Measurements from ENCODE around the gene OR4E1. TPM values are rescaled to one million over a fixed set of nuclear protein-coding genes. Genes with fewer than 3 reads are reported as not detected.

Gene OR4E1
- total RNA-seq, 2 donors from 2014 or later = not detected

DNA sequence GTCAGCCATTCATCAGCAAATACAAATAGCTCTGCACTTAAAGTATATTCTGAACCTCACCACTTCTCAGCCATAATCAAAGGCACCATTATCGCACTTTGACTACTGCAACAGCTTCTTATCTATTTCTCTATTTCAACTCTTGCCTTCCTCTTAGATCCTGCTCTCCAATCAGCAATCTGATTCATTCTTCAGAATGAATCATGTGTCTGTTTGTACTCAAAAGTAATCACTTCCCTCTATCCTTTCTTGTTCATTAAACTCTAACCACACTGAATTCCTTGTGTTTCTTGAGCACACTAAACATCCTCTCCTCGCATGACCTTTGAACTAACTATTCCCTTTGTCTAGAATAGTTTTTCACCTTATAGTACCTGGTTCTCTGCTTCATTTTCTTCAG, 12.8 kb upstream of the OR4E1 start:
- ATAC-seq (replicated peaks in 1 of 2) (no peak), DNase-seq (no peak)
- no peaks in the 10 kb centered on the region for H3K4me1 Mint-ChIP-seq (ENCODE audit: low read depth)
- no peak overlapping the region for H3K4me3 Mint-ChIP-seq
- H3K27ac Mint-ChIP-seq = no peak overlapping the region
- peaks cover 41% of the 10 kb centered on the region for H3K27me3 Mint-ChIP-seq (ENCODE audit: low read depth)
- no peaks in the 10 kb centered on the region for H3K9me3 Mint-ChIP-seq
- H3K36me3 Mint-ChIP-seq (ENCODE audit: insufficient read depth in 2 of 2) = peaks cover 0 to 2% of the 10 kb centered on the region in 2 donors

DNA sequence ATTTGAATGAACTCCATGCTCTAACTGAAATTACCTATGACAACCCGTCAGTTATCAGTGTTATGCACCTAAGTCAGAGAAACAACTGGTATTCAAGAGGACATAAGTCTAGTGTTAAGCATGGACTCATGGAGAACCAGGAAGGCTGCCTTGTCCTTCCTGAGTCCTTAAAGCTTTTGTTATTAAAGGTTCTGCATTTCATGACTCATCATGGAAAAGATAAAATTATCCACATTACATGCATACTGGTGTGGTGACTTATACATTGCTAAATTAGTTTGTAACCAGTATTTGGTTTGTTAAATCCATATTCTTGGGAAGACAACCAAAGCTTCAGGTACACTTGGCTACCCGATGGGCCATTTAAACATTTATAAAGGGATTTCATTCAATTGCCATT, 6.5 kb upstream of the OR4E1 start:
- ATAC-seq (replicated peaks in 1 of 2) (no peak), DNase-seq (no peak)
- Mint-ChIP-seq H3K36me3 (ENCODE audit: insufficient read depth in 2 of 2) (peaks cover 1 to 3% of the 10 kb centered on the region in 2 donors), H3K9me3 (peaks cover 0 to 1% of the 10 kb centered on the region in 2 donors), H3K27ac (no peak overlapping the region), H3K4me3 (no peak overlapping the region), H3K27me3 (ENCODE audit: low read depth) (peaks cover 30% of the 10 kb centered on the region), H3K4me1 (ENCODE audit: low read depth) (no peaks in the 10 kb centered on the region)

DNA sequence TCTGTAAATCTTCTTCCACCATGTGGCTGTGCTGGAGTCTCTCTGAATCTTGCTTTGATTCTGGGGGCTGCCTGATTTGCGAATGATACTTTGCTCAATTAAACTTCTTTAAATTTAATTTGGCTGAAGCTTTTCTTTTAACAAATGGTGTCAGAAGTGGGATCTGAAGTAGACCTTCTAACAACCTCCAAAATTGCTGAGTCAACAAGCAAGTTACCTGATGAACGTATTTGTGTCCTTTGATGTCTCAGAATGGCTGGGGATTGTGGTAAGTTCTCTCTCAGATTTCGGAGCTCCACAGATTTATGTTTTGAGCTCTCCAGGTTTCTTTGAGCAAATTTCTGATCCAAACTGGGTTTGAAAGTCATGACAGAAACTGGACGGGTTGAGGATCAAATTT, 1.9 kb upstream of the OR4E1 start:
- DNase-seq (no peak), ATAC-seq (replicated peaks in 1 of 2) (no peak)
- no peak overlapping the region for H3K4me3 Mint-ChIP-seq
- peaks cover 1 to 3% of the 10 kb centered on the region in 2 donors for H3K36me3 Mint-ChIP-seq (ENCODE audit: insufficient read depth in 2 of 2)
- H3K27me3 Mint-ChIP-seq (ENCODE audit: low read depth) = peaks cover 28% of the 10 kb centered on the region
- H3K27ac Mint-ChIP-seq = no peak overlapping the region
- H3K9me3 Mint-ChIP-seq = peaks cover 0 to 3% of the 10 kb centered on the region in 2 donors
- H3K4me1 Mint-ChIP-seq (ENCODE audit: low read depth) = no peaks in the 10 kb centered on the region

DNA sequence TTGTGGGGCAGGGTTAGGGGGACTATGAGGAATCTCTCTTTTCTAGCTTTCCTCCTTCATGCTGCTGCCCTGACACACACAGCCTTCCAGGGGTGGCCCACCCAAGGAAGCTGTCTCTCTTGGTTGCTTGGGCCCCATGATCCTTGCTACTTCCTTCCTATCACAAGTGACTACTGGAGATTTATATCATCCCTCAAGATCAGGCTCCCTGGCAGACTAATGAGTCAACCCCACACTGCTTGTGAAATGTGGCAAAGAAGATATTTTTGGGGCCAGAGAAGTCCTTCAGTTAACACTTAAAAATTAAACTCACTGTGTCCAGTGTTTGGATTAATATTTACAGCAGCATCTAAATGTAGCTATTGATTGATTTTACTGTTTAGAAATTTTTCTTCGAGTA, 1.5 kb downstream of the OR4E1 start:
- H3K27me3 Mint-ChIP-seq (ENCODE audit: low read depth) = peaks cover 34% of the 10 kb centered on the region
- no peak for DNase-seq
- H3K4me1 Mint-ChIP-seq (ENCODE audit: low read depth) = no peaks in the 10 kb centered on the region
- H3K36me3 Mint-ChIP-seq (ENCODE audit: insufficient read depth in 2 of 2) = peaks cover 0 to 3% of the 10 kb centered on the region in 2 donors
- no peak for ATAC-seq (replicated peaks in 1 of 2)
- H3K4me3 Mint-ChIP-seq = no peak overlapping the region
- no peak overlapping the region for H3K27ac Mint-ChIP-seq
- H3K9me3 Mint-ChIP-seq = peaks cover 0 to 3% of the 10 kb centered on the region in 2 donors

DNA sequence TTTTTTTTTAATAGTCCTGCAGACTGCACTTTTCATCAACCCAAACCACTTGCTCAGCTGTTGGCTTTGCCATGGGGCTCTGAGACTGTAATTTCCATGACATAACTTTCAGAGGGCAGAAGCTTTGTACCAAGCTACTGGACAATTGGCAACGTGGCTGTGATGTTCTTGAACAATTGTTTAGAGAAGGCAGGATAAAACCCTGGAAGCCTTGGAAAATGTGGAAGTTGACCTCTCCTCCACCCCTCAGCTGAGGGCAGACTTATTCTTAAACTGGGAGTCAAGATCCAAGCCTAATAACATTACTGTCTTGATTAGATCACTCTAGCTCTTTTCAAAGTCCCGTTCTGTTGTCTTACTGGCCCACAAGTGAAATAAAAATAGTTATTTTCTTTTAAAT, 2.2 kb downstream of the OR4E1 start:
- H3K36me3 Mint-ChIP-seq (ENCODE audit: insufficient read depth in 2 of 2) = peaks cover 0 to 3% of the 10 kb centered on the region in 2 donors
- peaks cover 34% of the 10 kb centered on the region for H3K27me3 Mint-ChIP-seq (ENCODE audit: low read depth)
- ATAC-seq (replicated peaks in 1 of 2) (no peak), DNase-seq (no peak)
- peaks cover 0 to 3% of the 10 kb centered on the region in 2 donors for H3K9me3 Mint-ChIP-seq
- no peaks in the 10 kb centered on the region for H3K4me1 Mint-ChIP-seq (ENCODE audit: low read depth)
- H3K27ac Mint-ChIP-seq = no peak overlapping the region
- H3K4me3 Mint-ChIP-seq = no peak overlapping the region

DNA sequence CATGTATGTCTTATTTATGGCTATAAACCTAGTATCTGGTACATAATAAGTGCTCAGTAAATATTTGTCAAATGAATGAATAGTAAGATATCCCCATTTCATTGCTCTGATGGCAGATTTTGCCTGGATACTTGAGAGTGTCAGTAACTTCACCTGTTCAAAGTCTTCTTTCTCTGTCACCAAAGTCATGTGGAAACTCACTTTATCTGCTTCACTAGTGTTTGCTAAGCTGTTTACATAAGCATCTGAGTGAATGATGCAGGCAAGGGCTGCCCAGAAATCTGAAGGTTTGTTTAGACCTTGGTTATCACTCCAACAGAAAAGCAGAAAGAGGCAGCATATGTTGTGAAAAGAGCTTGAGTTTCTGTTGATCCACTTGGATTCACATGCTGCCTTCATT, 4.3 kb downstream of the OR4E1 start:
- ATAC-seq (replicated peaks in 1 of 2) (no peak), DNase-seq (no peak)
- Mint-ChIP-seq H3K27ac (no peak overlapping the region), H3K27me3 (ENCODE audit: low read depth) (peaks cover 37% of the 10 kb centered on the region), H3K4me3 (no peak overlapping the region), H3K9me3 (peaks cover 0 to 1% of the 10 kb centered on the region in 2 donors), H3K4me1 (ENCODE audit: low read depth) (no peaks in the 10 kb centered on the region), H3K36me3 (ENCODE audit: insufficient read depth in 2 of 2) (no peaks in the 10 kb centered on the region)

DNA sequence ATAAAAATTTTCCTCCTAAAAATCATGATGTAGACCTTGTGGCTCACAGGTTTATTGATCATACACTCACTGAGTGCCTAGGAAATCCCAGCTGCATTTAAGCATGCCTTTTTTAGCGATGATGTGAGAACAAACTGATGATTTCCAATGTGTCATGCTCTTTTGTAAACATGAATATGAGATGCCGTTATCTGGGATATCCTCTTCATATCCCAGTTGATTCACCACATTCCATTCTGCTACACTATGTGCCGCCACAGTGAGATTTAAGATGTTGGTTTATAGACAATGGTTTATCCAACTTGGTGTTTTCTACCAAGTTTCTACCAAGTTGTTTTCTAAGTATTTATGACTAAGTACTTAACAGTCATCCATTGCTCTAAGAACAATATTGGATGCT, 5.2 kb downstream of the OR4E1 start:
- H3K27ac Mint-ChIP-seq = no peak overlapping the region
- H3K9me3 Mint-ChIP-seq = peaks cover 0 to 3% of the 10 kb centered on the region in 2 donors
- H3K4me3 Mint-ChIP-seq = no peak overlapping the region
- H3K27me3 Mint-ChIP-seq (ENCODE audit: low read depth) = peaks cover 41% of the 10 kb centered on the region
- DNase-seq (no peak), ATAC-seq (replicated peaks in 1 of 2) (no peak)
- no peaks in the 10 kb centered on the region for H3K36me3 Mint-ChIP-seq (ENCODE audit: insufficient read depth in 2 of 2)
- no peaks in the 10 kb centered on the region for H3K4me1 Mint-ChIP-seq (ENCODE audit: low read depth)

DNA sequence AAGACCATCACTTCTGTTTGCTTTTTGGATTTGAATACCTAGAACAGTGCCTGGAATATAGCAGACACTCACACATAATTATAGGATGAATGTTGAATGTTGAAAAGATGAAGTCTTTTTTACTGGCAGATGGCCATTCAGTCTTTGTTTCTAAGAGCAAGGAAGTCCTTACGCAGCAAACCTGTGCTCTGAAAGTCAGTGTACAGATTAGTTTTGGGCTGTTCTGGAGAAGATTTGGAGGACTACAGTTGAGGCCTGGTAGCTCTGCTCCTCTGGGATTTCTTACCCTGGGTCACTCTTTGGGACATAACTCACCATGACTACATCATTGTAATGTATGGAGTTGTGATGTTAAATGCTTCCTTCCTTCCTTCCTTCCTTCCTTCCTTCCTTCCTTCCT, 16.6 kb downstream of the OR4E1 start:
- peaks cover 22% of the 10 kb centered on the region for H3K27me3 Mint-ChIP-seq (ENCODE audit: low read depth)
- H3K4me1 Mint-ChIP-seq (ENCODE audit: low read depth) = no peaks in the 10 kb centered on the region
- no peaks in the 10 kb centered on the region for H3K36me3 Mint-ChIP-seq (ENCODE audit: insufficient read depth in 2 of 2)
- H3K27ac Mint-ChIP-seq = no peak overlapping the region
- H3K4me3 Mint-ChIP-seq = no peak overlapping the region
- DNase-seq (no peak), ATAC-seq (replicated peaks in 1 of 2) (no peak)
- H3K9me3 Mint-ChIP-seq = no peaks in the 10 kb centered on the region

DNA sequence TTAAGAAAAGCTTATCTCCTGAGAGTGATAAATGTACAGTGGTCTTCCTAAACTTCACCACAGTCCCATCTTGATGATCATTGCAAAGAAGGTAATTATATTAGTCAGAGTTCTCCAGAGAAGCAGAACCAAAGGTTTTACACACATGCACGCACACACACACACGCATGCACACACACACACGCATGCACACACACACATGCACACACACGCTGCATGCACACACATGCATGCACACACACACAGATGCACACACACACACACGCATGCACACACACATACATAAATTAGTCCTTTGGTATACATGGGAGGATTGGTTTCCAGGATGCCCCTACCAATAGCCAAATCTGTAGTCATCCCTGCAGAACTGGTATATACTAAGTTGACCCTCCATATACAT, 19.4 kb downstream of the OR4E1 start:
- Mint-ChIP-seq H3K4me3 (no peak overlapping the region), H3K27me3 (ENCODE audit: low read depth) (peaks cover 43% of the 10 kb centered on the region), H3K36me3 (ENCODE audit: insufficient read depth in 2 of 2) (no peaks in the 10 kb centered on the region), H3K27ac (no peak overlapping the region), H3K9me3 (no peaks in the 10 kb centered on the region), H3K4me1 (ENCODE audit: low read depth) (no peaks in the 10 kb centered on the region)
- ATAC-seq (replicated peaks in 1 of 2) = no peak
- DNase-seq = no peak

DNA sequence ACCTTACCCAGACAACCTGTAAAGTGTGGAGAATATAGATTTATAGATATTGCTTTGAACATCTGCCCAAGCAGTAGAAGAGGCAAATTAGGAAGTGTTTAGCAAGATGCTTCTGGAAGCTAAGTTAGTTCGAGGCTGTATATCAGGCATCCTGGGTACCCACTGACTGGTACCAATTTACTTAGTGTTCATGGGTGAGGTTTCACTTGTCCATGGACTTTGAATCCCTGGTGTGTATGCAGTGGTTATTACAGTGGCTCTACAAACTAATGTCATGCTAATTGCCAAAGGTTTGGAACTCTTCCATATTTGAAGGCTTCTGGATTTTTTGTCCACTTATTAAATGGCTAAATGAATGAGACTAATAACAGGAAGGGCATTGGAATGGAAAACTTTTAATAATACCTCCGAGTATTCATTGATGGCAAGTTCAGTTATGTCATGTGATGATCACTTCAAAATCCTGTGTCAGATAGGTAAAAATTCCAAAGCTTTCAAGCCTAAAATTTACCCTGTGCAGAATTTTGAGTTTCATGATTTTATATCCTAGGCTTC, 20.2 kb downstream of the OR4E1 start, which contains the start of gene OR4E2:
OR4E2 (plus strand) TSS at position 505 of the 555 bp plus-strand sequence. CDS start 11,248 bp downstream, outside the sequence.
- ATAC-seq (replicated peaks in 1 of 2) (no peak), DNase-seq (no peak)
- Mint-ChIP-seq H3K36me3 (ENCODE audit: insufficient read depth in 2 of 2) (no peaks in the 10 kb centered on the region), H3K4me1 (ENCODE audit: low read depth) (no peaks in the 10 kb centered on the region), H3K4me3 (no peak within 1 kb of the TSS), H3K27ac (no peak within 1 kb of the TSS), H3K27me3 (ENCODE audit: low read depth) (peaks cover 40% of the 10 kb centered on the region), H3K9me3 (no peaks in the 10 kb centered on the region)

DNA sequence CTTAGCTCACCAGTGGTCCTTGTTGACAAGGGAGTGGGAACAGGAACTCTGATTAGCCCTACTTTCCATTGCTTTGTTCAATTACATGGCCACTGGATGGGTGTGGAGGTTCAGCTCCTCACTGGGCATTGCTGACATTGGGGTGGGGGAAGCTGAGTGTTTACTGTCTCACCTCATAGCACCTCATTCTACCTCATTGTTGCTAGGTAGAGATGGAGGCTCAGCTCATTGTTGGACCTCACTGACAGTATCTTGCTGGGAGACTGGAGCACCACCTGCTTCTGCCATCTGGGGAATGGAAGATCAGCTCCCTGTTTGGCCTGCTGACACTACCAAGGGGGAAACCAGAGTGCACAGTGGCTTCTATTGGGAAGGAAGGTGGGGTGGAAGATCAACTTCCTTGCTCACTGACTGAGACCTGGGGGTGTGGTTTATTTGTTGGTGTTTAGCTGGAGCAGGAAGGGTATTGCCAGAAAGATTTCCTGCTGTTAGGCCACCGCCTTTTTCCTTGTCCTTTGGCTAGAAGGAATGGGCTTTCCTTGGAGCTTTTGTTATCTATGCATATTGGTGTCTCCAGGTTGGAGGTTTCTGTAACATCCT, 21.3 kb downstream of the OR4E1 start:
- no peaks in the 10 kb centered on the region for H3K36me3 Mint-ChIP-seq (ENCODE audit: insufficient read depth in 2 of 2)
- no peak overlapping the region for H3K4me3 Mint-ChIP-seq
- peaks cover 40% of the 10 kb centered on the region for H3K27me3 Mint-ChIP-seq (ENCODE audit: low read depth)
- ATAC-seq (replicated peaks in 1 of 2) (no peak), DNase-seq (no peak)
- no peaks in the 10 kb centered on the region for H3K9me3 Mint-ChIP-seq
- no peaks in the 10 kb centered on the region for H3K4me1 Mint-ChIP-seq (ENCODE audit: low read depth)
- no peak overlapping the region for H3K27ac Mint-ChIP-seq

DNA sequence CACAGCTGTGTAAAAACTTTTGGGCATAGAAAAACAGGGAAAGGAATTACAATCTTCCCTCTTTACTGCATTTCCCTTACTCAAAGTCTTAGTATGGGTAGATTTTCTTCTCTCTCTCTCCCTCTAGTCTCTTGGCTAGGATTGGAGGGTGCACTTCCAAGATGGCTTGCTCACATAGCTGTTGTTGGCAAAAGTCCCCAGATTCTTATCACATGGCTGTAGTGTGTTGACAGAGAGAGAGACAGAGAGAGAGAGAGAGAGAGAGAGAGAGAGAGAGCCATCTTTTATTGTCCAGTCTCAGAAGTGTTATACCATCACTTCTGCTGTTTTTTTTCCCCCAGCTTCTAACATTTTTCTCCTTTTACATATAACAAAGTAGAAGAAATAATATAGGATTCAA, 26.2 kb downstream of the OR4E1 start:
- ATAC-seq (replicated peaks in 1 of 2) (no peak), DNase-seq (no peak)
- Mint-ChIP-seq H3K27me3 (ENCODE audit: low read depth) (peaks cover 30% of the 10 kb centered on the region), H3K9me3 (no peaks in the 10 kb centered on the region), H3K4me1 (ENCODE audit: low read depth) (no peaks in the 10 kb centered on the region), H3K36me3 (ENCODE audit: insufficient read depth in 2 of 2) (no peaks in the 10 kb centered on the region), H3K4me3 (no peak overlapping the region), H3K27ac (no peak overlapping the region)

DNA sequence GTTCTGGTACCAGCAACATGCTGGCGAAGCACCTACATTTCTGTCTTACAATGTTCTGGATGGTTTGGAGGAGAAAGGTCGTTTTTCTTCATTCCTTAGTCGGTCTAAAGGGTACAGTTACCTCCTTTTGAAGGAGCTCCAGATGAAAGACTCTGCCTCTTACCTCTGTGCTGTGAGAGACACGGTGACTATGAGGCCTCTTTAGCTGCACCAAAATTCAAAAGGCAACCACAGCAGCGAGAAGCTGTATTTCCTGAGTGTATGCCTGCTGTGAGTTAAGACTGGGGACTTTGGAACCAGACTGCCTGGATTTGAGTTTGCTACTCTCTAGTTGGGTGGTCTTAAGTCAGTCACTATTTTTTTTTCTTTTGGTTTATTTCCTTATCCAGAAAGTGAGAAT, 30.2 kb downstream of the OR4E1 start:
- DNase-seq = no peak
- no peaks in the 10 kb centered on the region for H3K9me3 Mint-ChIP-seq
- peaks cover 6% of the 10 kb centered on the region for H3K27me3 Mint-ChIP-seq (ENCODE audit: low read depth)
- ATAC-seq (replicated peaks in 1 of 2) = no peak
- H3K36me3 Mint-ChIP-seq (ENCODE audit: insufficient read depth in 2 of 2) = no peaks in the 10 kb centered on the region
- peak overlapping the region in 1 of 2 donors; percentile 34 for H3K4me3 Mint-ChIP-seq
- H3K4me1 Mint-ChIP-seq (ENCODE audit: low read depth) = peaks cover 6% of the 10 kb centered on the region
- no peak overlapping the region for H3K27ac Mint-ChIP-seq

DNA sequence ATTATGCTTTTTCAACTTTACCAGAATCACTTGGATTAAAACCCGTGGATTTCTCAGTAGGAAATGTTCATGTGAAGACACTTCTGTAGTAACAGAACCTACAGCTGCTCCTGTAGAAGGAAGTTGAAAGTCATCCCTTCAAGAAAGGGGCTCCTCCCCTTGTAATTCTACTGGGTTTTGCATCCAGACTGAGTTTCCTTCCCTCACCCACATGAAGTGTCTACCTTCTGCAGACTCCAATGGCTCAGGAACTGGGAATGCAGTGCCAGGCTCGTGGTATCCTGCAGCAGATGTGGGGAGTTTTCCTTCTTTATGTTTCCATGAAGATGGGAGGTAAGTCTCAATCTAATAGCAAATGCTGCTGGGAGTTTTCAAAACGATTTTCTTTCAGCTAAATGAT, 30.9 kb downstream of the OR4E1 start:
- Mint-ChIP-seq H3K4me3 (peak overlapping the region; percentile 16 to 48), H3K27me3 (ENCODE audit: low read depth) (peaks cover 6% of the 10 kb centered on the region), H3K9me3 (no peaks in the 10 kb centered on the region), H3K4me1 (ENCODE audit: low read depth) (peaks cover 6% of the 10 kb centered on the region), H3K36me3 (ENCODE audit: insufficient read depth in 2 of 2) (no peaks in the 10 kb centered on the region), H3K27ac (no peak overlapping the region)
- DNase-seq (no peak), ATAC-seq (replicated peaks in 1 of 2) (no peak)

Data from activated T-cell treated with anti-CD3 and anti-CD28 coated beads, Interleukin-2, amount 50 U/mL, for 72 hours (primary cell).